ENCODE data around the gene SV2B. TPM values are rescaled to one million over a fixed set of nuclear protein-coding genes. Genes with fewer than 3 reads are reported as not detected.
A peak's percentile ranks its signal among the peaks of the same experiment; 100 is the strongest.

The SV2B gene
- total and polyA plus RNA-seq, 8 donors: 0.53 to 11.3 (median 5.2) TPM

DNA sequence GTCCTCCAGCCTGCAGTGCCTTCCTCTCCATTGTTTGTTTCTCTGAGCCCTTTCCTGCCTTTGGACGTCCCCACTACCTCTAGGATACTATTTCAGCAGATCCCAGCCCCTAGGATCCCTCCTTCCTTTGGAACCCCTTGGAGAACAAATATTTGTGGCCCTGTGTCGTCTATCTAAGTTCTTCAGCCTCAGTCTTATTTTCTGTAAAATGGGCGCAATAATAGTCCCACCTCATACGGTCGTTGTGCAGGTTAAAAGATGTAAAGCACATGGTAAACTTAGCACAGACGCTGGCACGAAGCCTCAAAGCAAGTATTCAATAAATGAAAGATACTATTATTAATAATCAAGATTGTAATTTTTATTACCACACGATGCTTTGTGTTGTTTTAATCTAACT lies 122.0 kb downstream of the SV2B start:
- intact Hi-C loops (cut with DNase I): loop anchor here (2.0 to 10.0 kb wide), 3 partner anchors 165 to 167 kb away; no protein-coding TSS in a partner anchor
- no peaks in the 10 kb centered on the region for H3K4me1 ChIP-seq
- H3K9me3 ChIP-seq: no peaks in the 10 kb centered on the region
- ATAC-seq: no peak
- TF ChIP-seq, protein P1, sequence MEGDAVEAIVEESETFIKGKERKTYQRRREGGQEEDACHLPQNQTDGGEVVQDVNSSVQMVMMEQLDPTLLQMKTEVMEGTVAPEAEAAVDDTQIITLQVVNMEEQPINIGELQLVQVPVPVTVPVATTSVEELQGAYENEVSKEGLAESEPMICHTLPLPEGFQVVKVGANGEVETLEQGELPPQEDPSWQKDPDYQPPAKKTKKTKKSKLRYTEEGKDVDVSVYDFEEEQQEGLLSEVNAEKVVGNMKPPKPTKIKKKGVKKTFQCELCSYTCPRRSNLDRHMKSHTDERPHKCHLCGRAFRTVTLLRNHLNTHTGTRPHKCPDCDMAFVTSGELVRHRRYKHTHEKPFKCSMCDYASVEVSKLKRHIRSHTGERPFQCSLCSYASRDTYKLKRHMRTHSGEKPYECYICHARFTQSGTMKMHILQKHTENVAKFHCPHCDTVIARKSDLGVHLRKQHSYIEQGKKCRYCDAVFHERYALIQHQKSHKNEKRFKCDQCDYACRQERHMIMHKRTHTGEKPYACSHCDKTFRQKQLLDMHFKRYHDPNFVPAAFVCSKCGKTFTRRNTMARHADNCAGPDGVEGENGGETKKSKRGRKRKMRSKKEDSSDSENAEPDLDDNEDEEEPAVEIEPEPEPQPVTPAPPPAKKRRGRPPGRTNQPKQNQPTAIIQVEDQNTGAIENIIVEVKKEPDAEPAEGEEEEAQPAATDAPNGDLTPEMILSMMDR (IDR thresholded peaks at IDR 0.05): no peak
- WGBS, 2 donors: 70 to 80% methylated on average over 8 of the region's 8 CpGs
- H3K27ac ChIP-seq: no peak overlapping the region
- no peak for DNase-seq
- FAIRE-seq: no peak
- no peaks in the 10 kb centered on the region for H3K36me3 ChIP-seq
- no peaks in the 10 kb centered on the region for H3K27me3 ChIP-seq
- no peak overlapping the region for H3K4me3 ChIP-seq

DNA sequence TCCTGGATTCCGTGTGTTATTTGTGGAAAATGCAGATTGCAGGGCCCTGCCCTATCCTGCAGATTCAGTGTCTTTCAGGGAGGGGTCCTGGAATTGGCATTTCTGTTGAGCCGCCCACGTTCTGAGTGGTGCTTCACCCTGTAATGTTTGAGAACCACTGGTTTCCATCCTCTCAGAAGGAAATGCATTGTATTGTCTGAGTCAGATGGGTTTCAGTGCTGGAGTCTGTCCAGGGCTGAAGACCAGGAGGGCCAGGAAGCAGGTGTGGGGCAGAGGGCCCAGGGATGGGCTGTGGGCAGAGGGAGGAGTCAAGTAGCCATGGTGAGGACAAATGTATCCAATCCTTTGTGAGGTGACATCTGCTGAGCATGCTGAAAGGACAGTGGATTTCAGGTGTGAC lies 123.8 kb downstream of the SV2B start:
- ATAC-seq (no peak), DNase-seq (no peak), FAIRE-seq (no peak)
- H3K4me1 ChIP-seq: no peaks in the 10 kb centered on the region
- no peaks in the 10 kb centered on the region for H3K9me3 ChIP-seq
- no peak overlapping the region for H3K4me3 ChIP-seq
- H3K27me3 ChIP-seq: no peaks in the 10 kb centered on the region
- intact Hi-C loops (cut with DNase I): loop anchor here (2.0 to 10.0 kb wide), 3 partner anchors 167 to 169 kb away; no protein-coding TSS in a partner anchor
- 50 to 62% methylated on average over 3 of the region's 3 CpGs for WGBS, 2 donors
- no peaks in the 10 kb centered on the region for H3K36me3 ChIP-seq
- TF ChIP-seq, protein P1 (IDR thresholded peaks at IDR 0.05): no peak
- no peak overlapping the region for H3K27ac ChIP-seq

DNA sequence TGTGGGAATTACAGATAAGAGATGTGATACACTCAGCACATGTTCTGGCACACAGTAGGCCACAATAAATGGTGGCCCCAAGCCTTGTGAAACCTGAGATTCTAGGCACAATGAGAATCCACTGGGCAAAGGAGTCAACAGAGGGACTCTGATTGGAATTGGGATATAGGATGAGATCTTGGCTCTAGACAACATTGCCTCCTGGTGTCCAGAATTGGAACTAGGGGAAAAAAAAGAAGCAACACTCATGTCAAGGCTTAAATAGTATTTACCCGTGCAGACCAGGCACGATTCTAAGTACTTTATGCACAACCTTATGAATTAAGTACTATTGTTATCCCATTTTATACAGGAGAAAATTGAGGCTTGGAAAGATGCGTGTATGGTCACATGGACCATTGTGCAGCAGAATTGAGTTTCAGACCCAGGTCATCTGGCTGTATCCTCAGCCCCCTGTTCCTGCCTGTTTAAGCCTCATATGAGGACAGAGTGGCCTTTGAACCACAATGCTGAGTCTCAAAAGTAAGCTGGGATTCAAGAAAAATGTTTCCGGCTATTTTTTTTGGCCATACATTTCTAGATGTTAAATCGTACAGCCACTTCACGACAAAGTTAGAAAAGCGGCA lies 124.8 kb downstream of the SV2B start:
- no peak for FAIRE-seq
- peak in 3 of 4 donors; percentile 86 to 90 (median 87) for ATAC-seq
- 49 to 57% methylated on average over 7 of the region's 7 CpGs for WGBS, 2 donors

DNA sequence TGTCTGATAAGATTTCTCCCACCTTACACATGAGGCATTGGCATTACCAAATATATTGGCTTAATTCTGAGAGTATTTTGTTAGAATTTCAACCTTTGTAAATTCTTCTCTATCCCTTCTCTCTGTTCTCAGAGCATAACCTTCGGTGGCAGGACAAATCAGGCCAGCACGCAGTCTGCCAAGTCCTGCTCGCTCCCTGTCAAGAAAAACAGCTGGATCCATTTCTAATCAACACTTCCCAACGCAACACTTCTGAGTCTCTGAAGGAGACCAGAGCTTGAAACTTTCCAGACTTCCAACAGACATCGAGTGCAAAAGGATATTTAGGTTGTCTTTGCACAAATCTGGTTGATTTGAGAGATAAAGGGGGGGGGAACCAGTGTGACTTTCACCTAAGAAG lies 125.7 kb downstream of the SV2B start:
- Histone ChIP-seq H3K27ac (no peak overlapping the region), H3K4me3 (no peak overlapping the region), H3K9me3 (no peaks in the 10 kb centered on the region), H3K4me1 (no peaks in the 10 kb centered on the region), H3K36me3 (no peaks in the 10 kb centered on the region), H3K27me3 (no peaks in the 10 kb centered on the region)
- FAIRE-seq (no peak), ATAC-seq (no peak), DNase-seq (no peak)
- TF ChIP-seq, protein P1 (IDR thresholded peaks at IDR 0.05): no peak
- WGBS, 2 donors: 54 to 76% methylated on average over 5 of the region's 5 CpGs
- intact Hi-C loops (cut with DNase I): loop anchor here in 1 of 3 donors (10.0 kb wide), 1 partner anchor 171 kb away; no protein-coding TSS in a partner anchor

More for the DNA sequence above, 124.8 kb downstream of the SV2B start:
- intact Hi-C loops (cut with DNase I): loop anchor here in 2 of 3 donors (5.0 to 10.0 kb wide), 2 partner anchors 168 to 170 kb away; no protein-coding TSS in a partner anchor
- Histone ChIP-seq H3K4me3 (no peak overlapping the region), H3K9me3 (no peaks in the 10 kb centered on the region), H3K27me3 (no peaks in the 10 kb centered on the region), H3K36me3 (no peaks in the 10 kb centered on the region), H3K27ac (no peak overlapping the region), H3K4me1 (no peaks in the 10 kb centered on the region)
- TF ChIP-seq, protein P1 (IDR thresholded peaks at IDR 0.05): peak; percentile 41 to 69 (median 60)
- DNase-seq: peak in 1 of 6 donors; percentile 39

DNA sequence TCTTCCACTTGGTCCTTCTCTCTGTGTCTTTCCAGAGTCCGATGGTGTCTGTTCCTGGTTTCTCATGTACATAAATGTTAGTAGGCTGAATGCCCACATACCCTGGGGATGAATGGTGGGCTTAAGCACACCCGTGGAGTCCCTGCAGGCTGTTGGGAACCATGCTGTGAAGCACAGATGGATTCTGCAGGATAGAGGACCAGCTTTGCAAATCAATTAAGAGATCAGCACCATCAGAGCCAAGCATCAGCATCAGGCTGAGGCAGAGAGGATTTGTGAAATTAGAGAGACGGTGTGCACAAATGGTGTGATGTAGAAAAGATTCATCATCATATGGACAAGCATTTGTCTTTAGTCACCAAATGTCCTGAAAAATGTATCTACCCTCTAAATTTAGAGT lies 127.1 kb downstream of the SV2B start:
- 66 to 78% methylated on average over 3 of the region's 3 CpGs for WGBS, 2 donors
- TF ChIP-seq, protein P1 (IDR thresholded peaks at IDR 0.05): no peak
- H3K4me1 ChIP-seq: no peaks in the 10 kb centered on the region
- no peak overlapping the region for H3K4me3 ChIP-seq
- ATAC-seq: no peak
- H3K27me3 ChIP-seq: no peaks in the 10 kb centered on the region
- FAIRE-seq: no peak
- H3K27ac ChIP-seq: no peak overlapping the region
- no peaks in the 10 kb centered on the region for H3K9me3 ChIP-seq
- H3K36me3 ChIP-seq: no peaks in the 10 kb centered on the region
- DNase-seq: no peak
- intact Hi-C loops (cut with DNase I): loop anchor here in 1 of 3 donors (10.0 kb wide), 1 partner anchor 172 kb away; no protein-coding TSS in a partner anchor
